IMR-90 (cell line): ENCODE measurements around the gene NXPE3. TPM values are rescaled to one million over a fixed set of nuclear protein-coding genes. Genes with fewer than 3 reads are reported as not detected.

ENCODE experiments used
- ATAC-seq: fragments of 200-7000 bp; cut with Tn5 transposase; 2 replicates; pipeline ENCODE4 v1.9.1; 2020; ENCODE audit warnings: low read depth, mild to moderate bottlenecking, moderate library complexity
- BruUV-seq: library from RNA; stranded (reverse); fragments of 400-500 nt; replicated peaks from 2 replicates; lab custom pipeline; 2021; lab: Mats Ljungman, UMichigan
- CTCF ChIA-PET: fragments of 300-600 bp; formaldehyde crosslinking; extraction: SDS; loops from one replicate; lab custom pipeline; 2021; ENCODE audit warnings: antibody characterized with exemption; lab: Yijun Ruan, JAX
- POLR2A ChIA-PET: fragments of 300-600 bp; sonication (Branson Sonifier 250); formaldehyde crosslinking; loops from one replicate; lab custom pipeline; 2022; ENCODE audit warnings: antibody characterized with exemption; ENCODE audit not compliant: unreplicated experiment; lab: Charles Lee
- DNase-seq: peaks from one replicate; pipeline ENCODE4 v3.0.0; 2013
- H2AFZ ChIP-seq: replicated peaks from 2 replicates; pipeline ENCODE3; 2013; ENCODE audit warnings: low read length, mild to moderate bottlenecking; ENCODE audit not compliant: poor library complexity
- H2AK5ac ChIP-seq: 2 replicates; pipeline ENCODE4 v1.6.1; 2013; ENCODE audit warnings: low read depth, low read length, inconsistent platforms
- H2AK9ac ChIP-seq: replicated peaks from 2 replicates; pipeline ENCODE3; 2013; ENCODE audit warnings: mild to moderate bottlenecking, low read depth, low read length, moderate library complexity; ENCODE audit not compliant: poor library complexity
- H2BK120ac ChIP-seq: 2 replicates; pipeline ENCODE4 v1.6.1; 2013; ENCODE audit warnings: low read depth, low read length, inconsistent platforms
- H2BK15ac ChIP-seq: 3 replicates; pipeline ENCODE4 v1.6.1; 2013; ENCODE audit warnings: low read depth, low read length, inconsistent platforms
- H2BK20ac ChIP-seq: 2 replicates; pipeline ENCODE4 v1.6.1; 2013; ENCODE audit warnings: low read depth, mild to moderate bottlenecking, inconsistent platforms, low read length, moderate library complexity
- H2BK5ac ChIP-seq: 2 replicates; pipeline ENCODE4 v1.6.1; 2013; ENCODE audit warnings: mild to moderate bottlenecking, low read depth, low read length, inconsistent platforms; ENCODE audit not compliant: poor library complexity, severe bottlenecking
- H3K14ac ChIP-seq: replicated peaks from 2 replicates; pipeline ENCODE4 v1.6.1; 2013; ENCODE audit warnings: low read depth, low read length, inconsistent platforms
- H3K18ac ChIP-seq: 2 replicates; pipeline ENCODE4 v1.6.1; 2013; ENCODE audit warnings: low read depth, low read length, control low read depth
- H3K23ac ChIP-seq: 2 replicates; pipeline ENCODE4 v1.6.1; 2013; ENCODE audit warnings: low read depth, low read length, inconsistent platforms
- H3K27ac ChIP-seq: 2 replicates; pipeline ENCODE4 v1.5.1; 2013; ENCODE audit warnings: mild to moderate bottlenecking, control low read depth, low read length; ENCODE audit not compliant: insufficient read depth
- H3K27me3 ChIP-seq: 2 replicates; pipeline ENCODE4 v1.6.1; 2013; ENCODE audit warnings: low read length; ENCODE audit not compliant: control insufficient read depth, insufficient read depth
- H3K36me3 ChIP-seq: 2 replicates; pipeline ENCODE4 v1.6.1; 2013; ENCODE audit warnings: low read length, mixed read lengths; ENCODE audit not compliant: control insufficient read depth, insufficient read depth
- H3K4ac ChIP-seq: 2 replicates; pipeline ENCODE4 v1.6.1; 2013; ENCODE audit warnings: low read depth, low read length, inconsistent platforms
- H3K4me1 ChIP-seq: 2 replicates; pipeline ENCODE4 v1.6.1; 2013; ENCODE audit warnings: low read length, mixed read lengths; ENCODE audit not compliant: control insufficient read depth, insufficient read depth
- H3K4me2 ChIP-seq: 2 replicates; pipeline ENCODE4 v1.6.1; 2013; ENCODE audit warnings: low read depth, mild to moderate bottlenecking, control low read depth, low read length, moderate library complexity
- H3K4me3 ChIP-seq: 2 replicates; pipeline ENCODE4 v1.5.1; 2013; ENCODE audit warnings: low read depth, mild to moderate bottlenecking, control low read depth, low read length, moderate library complexity; ENCODE audit not compliant: insufficient read depth
- H3K56ac ChIP-seq: 2 replicates; pipeline ENCODE4 v1.6.1; 2013; ENCODE audit warnings: low read length, inconsistent platforms; ENCODE audit not compliant: insufficient read depth; ENCODE audit errors: extremely low read depth
- H3K79me1 ChIP-seq, 2 experiments: 2 replicates each; pipeline ENCODE4 v1.6.1; 2013; ENCODE audit warnings: low read length in 2 of 2, inconsistent platforms in 1 of 2, low read depth in 1 of 2
- H3K9ac ChIP-seq: 2 replicates; pipeline ENCODE4 v1.6.1; 2013; ENCODE audit warnings: low read depth, low read length, control low read depth
- H3K9me1 ChIP-seq: 2 replicates; pipeline ENCODE4 v1.6.1; 2013; ENCODE audit warnings: low read length, inconsistent platforms; ENCODE audit not compliant: insufficient read depth
- H3K9me3 ChIP-seq: 2 replicates; pipeline ENCODE4 v1.6.1; 2013; ENCODE audit warnings: low read length; ENCODE audit not compliant: control insufficient read depth, insufficient read depth
- H4K20me1 ChIP-seq: 2 replicates; pipeline ENCODE4 v1.6.1; 2013; ENCODE audit warnings: low read length, inconsistent platforms; ENCODE audit not compliant: insufficient read depth
- H4K5ac ChIP-seq: 2 replicates; pipeline ENCODE4 v1.6.1; 2013; ENCODE audit warnings: mild to moderate bottlenecking, low read depth, low read length, control low read depth
- H4K8ac ChIP-seq, 2 experiments: 2 replicates each; pipeline ENCODE4 v1.6.1; 2013; ENCODE audit warnings: low read depth in 2 of 2, low read length in 2 of 2, control low read depth in 1 of 2, inconsistent platforms in 1 of 2
- H4K91ac ChIP-seq: 2 replicates; pipeline ENCODE4 v1.6.1; 2013; ENCODE audit warnings: low read depth, low read length, inconsistent platforms; ENCODE audit not compliant: insufficient read depth
- CEBPB ChIP-seq: IDR thresholded peaks from 2 replicates; pipeline ENCODE4 v1.6.1; 2012; ENCODE audit warnings: low read depth, low read length, improper control_type of control experiment
- CHD1 ChIP-seq: IDR thresholded peaks from 2 replicates; pipeline ENCODE4 v1.6.1; 2012; ENCODE audit warnings: low read depth, low read length, improper control_type of control experiment
- CTCF ChIP-seq: conservative IDR thresholded peaks from 2 replicates; pipeline ENCODE4 v1.5.1; 2012; ENCODE audit warnings: mild to moderate bottlenecking, low read depth, low read length, improper control_type of control experiment
- MAFK ChIP-seq: IDR thresholded peaks from 2 replicates; pipeline ENCODE4 v1.6.1; 2012; ENCODE audit warnings: low read depth, low read length, improper control_type of control experiment
- MXI1 ChIP-seq: IDR thresholded peaks from 2 replicates; pipeline ENCODE4 v1.6.1; 2012; ENCODE audit warnings: low read depth, mild to moderate bottlenecking, low read length, moderate library complexity, borderline replicate concordance
- USF2 ChIP-seq: fragments of 150-350 bp; IDR thresholded peaks from 2 replicates; pipeline ENCODE4 v1.6.1; 2017; ENCODE audit warnings: mild to moderate bottlenecking, antibody characterized with exemption, low read length, low read depth
- WGBS, 2 experiments: methylation state at CpG; one replicate each; pipeline versions ENCODE4 v1.1.5 to v1.1.7; 2013; ENCODE audit warnings: missing lambda C conversion rate in 2 of 2; ENCODE audit not compliant: insufficient read length in 1 of 2; ENCODE audit errors: extremely low coverage in 2 of 2; 5-methylcytosine and 5-hydroxymethylcytosine counted together
- dilution Hi-C: fragments of 300-500 bp; cut with HindIII; formaldehyde crosslinking; loops from one replicate; pipeline ENCODE4 v1.14.3; 2018; ENCODE audit warnings: low sequenced_read_pairs; ENCODE audit not compliant: unreplicated experiment
- in situ Hi-C: fragments of 300-500 bp; cut with MboI; formaldehyde crosslinking; loops from 3 replicates; pipeline ENCODE4 v1.14.3; 2019; ENCODE audit warnings: low sequenced_read_pairs, inconsistent platforms, mixed read lengths
- intact Hi-C: fragments of 100-400 bp; cut with micrococcal nuclease; formaldehyde crosslinking; loops from 2 replicates; pipeline ENCODE4 v1.10.0; 2022
- polyA plus RNA-seq, 3 experiments: library from polyadenylated mRNA; depleted of rRNA; stranded (reverse); fragments of >200 nt; gene quantifications; 2 replicates each; pipeline ENCODE4 v1.2.3, GENCODE V29; 2012; ENCODE audit warnings: low replicate concordance in 1 of 3
- total RNA-seq: library from RNA; depleted of rRNA; stranded (reverse); fragments of >200 nt; gene quantifications from 2 replicates; pipeline ENCODE4 v1.2.3, GENCODE V29; 2012
- TF ChIP-seq, protein P1 (sequence below): fragments of 150-350 bp; IDR thresholded peaks from 2 replicates; pipeline ENCODE4 v1.6.1; 2016; ENCODE audit warnings: low read depth, mild to moderate bottlenecking, low read length, moderate library complexity, borderline replicate concordance

NXPE3 gene
- total and polyA plus RNA-seq, 2 of the 4 experiments (the other 2 are of a cell fraction) = 20.0 to 23.8 TPM

GRCh38 chr3:101833446-101833974 lies 54.5 kb downstream of the NXPE3 start:
- Histone ChIP-seq H2AK5ac (no peak overlapping the region), H3K23ac (no peak overlapping the region), H2BK15ac (no peak overlapping the region), H3K4me2 (no peak overlapping the region), H3K4me1 (peaks cover 4% of the 10 kb centered on the region; the same call in 1 of the 2 replicates), H3K9me1 (no peaks in the 10 kb centered on the region), H3K9me3 (no peaks in the 10 kb centered on the region), H4K8ac (no peak overlapping the region), H3K27me3 (no peaks in the 10 kb centered on the region), H3K27ac (no peak overlapping the region), H3K9ac (no peak overlapping the region), H2AFZ (no peak overlapping the region), H3K4ac (no peak overlapping the region), H3K79me1 (peaks cover 18 to 30% of the 10 kb centered on the region in 2 experiments; a peak in 3 of 4 replicates), H2BK5ac (no peak overlapping the region), H3K4me3 (no peak overlapping the region), H3K36me3 (no peaks in the 10 kb centered on the region), H2BK20ac (no peak overlapping the region), H3K18ac (no peak overlapping the region), H2BK120ac (no peak overlapping the region), H4K5ac (no peak overlapping the region), H4K91ac (no peak overlapping the region), H3K56ac (no peak overlapping the region), H4K20me1 (no peaks in the 10 kb centered on the region), H3K14ac (no peak overlapping the region), H2AK9ac (no peak overlapping the region)
- WGBS, 2 experiments = no CpG with 5 or more reads among the region's 2 CpGs
- BruUV-seq = no TSS peak
- dilution Hi-C loops = no loop called here
- ATAC-seq (no peak), DNase-seq (no peak)
- POLR2A ChIA-PET = no interaction called here
- CTCF ChIA-PET = no interaction called here
- in situ Hi-C loops = no loop called here
- intact Hi-C loops = no loop called here
- no peak for TF ChIP-seq MAFK
- TF ChIP-seq MXI1 = no peak
- TF ChIP-seq CEBPB = no peak
- TF ChIP-seq CTCF = no peak
- TF ChIP-seq USF2 = no peak
- no peak for TF ChIP-seq CHD1
- TF ChIP-seq, protein P1, sequence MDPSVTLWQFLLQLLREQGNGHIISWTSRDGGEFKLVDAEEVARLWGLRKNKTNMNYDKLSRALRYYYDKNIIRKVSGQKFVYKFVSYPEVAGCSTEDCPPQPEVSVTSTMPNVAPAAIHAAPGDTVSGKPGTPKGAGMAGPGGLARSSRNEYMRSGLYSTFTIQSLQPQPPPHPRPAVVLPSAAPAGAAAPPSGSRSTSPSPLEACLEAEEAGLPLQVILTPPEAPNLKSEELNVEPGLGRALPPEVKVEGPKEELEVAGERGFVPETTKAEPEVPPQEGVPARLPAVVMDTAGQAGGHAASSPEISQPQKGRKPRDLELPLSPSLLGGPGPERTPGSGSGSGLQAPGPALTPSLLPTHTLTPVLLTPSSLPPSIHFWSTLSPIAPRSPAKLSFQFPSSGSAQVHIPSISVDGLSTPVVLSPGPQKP = no peak
